DMS153 treated with DMSO at 0.1 percent for 48 hours (cell line): ENCODE measurements around the gene AFDN.

Experiments
- DNase-seq: peaks from one replicate; lab custom pipeline; 2025; ENCODE audit not compliant: unreplicated experiment; lab: John Stamatoyannopoulos, UW

The AFDN gene

DNA sequence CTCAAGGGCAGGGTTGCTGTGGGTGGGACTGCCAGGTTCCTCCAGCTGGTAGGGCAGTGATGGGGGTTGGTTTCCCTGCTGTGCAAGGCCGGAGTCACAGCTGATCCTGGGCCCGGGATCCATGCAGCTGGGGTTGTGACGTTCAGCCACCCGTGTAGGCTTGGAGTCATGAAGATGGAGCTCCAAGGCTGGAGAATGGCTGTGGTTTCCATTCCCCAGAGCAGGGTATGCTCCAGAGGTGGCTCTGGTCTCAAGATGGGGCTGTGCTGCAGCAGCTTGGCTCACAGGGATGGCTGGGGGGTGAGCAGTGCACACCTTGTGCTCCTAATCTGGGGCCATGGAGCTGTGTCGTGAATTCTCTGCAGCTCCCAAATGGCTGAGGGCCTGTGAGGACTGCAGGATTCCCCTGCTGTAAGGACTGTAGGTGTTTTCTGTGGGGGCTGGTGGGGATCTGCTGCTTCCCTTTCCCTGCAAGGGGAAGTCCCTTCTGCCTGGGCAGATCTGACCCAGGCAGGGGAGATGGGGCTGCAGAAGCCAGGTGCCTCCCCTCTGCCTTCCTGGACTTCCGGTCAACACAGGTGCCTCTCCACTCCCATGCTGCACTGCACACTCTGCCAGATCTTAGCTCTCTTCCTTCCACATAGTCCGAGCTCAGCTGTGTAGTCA is 186.7 kb downstream of the AFDN start:
- DNase-seq = no peak

DNA sequence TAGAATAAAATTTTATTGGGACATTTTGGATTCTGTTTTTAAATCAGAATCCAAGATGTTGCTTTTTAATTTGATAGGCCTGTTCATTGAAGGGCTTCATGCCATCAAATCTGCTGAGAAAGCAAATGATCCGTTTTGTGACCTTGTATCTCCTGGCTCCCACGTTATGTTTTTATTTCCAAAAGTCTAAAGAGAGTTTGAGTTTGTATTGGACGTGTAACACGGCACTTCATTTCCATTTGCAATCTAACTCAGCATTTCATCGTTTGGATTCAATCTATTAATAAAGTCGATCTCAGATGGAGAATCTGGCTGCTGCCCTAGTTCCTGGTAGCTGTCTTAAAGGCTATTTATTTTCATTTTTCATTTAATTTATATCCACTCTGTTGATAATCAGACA is 187.7 kb downstream of the AFDN start:
- no peak for DNase-seq

DNA sequence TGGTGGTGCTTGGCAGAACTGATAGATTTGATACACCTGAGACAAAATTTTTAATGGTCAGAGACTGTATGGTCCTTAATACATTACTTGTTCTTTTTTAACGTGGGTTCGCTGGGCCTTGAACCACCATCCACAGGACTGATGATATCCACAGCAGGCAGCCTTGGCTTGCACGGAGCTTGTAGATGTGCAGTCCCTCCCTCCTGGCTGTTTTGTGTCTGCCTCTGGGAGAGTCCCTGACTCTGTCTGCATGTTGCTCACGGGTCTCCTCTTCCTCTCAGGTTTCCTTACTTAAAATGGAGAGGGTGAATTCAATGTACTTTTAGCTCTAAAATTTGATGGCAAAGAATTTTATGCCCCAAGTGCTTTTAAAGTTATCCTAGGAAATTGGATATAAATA is 188.3 kb downstream of the AFDN start:
- no peak for DNase-seq

DNA sequence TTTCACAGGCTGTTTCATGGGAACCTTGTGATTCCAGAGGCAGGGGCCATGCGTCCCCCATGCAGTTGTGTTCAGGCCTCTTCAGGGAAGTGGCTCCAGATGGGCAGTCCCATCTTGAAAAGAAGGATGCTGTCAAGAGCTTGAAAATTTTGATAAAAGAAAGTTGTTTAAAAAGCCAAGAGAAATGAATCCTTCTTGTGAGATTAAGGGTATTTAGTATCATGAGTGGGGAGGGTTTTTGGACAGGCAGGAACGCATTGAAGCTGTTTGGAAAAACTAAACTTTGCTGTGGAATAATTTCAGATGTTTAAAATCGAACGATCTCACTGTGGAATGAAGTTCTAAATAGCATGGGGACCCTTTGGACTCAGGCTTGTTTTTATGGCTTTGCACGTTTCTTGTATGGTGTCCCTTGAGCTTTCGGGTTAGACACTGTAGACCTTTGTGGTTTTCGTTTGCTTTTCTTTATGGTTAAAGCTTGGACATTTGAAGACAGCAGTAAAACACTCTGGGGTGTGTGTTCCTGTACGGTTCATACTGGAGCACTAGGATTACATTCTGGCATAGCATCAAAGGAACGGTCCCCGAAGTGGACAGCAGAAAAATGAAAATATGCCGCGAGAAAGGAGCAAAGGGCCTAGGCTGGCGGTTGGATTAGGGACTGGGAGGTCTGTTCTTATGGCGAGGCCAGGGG is 188.9 kb downstream of the AFDN start:
- no peak for DNase-seq

DNA sequence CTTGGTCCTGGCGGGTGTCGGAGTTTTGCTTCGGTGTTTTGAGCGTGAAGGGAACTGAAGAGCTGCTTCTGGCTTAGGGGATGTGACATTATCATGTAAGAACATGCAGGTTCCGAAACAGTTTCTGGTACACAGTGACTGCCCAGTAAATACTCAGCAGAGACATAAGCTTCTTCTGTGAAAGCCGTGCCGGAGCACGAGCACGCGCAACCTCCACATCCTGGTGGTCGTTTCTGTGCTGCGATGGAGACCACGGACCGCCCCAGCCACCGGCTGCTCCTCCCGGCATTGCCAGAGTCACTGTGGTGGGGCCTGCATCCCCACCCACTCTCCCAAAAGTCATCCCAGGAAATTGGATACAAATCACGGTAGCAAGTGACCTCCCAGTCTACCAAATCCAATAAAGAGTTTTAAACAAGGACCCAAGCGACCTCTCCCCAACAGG is 189.5 kb downstream of the AFDN start:
- no peak for DNase-seq

DNA sequence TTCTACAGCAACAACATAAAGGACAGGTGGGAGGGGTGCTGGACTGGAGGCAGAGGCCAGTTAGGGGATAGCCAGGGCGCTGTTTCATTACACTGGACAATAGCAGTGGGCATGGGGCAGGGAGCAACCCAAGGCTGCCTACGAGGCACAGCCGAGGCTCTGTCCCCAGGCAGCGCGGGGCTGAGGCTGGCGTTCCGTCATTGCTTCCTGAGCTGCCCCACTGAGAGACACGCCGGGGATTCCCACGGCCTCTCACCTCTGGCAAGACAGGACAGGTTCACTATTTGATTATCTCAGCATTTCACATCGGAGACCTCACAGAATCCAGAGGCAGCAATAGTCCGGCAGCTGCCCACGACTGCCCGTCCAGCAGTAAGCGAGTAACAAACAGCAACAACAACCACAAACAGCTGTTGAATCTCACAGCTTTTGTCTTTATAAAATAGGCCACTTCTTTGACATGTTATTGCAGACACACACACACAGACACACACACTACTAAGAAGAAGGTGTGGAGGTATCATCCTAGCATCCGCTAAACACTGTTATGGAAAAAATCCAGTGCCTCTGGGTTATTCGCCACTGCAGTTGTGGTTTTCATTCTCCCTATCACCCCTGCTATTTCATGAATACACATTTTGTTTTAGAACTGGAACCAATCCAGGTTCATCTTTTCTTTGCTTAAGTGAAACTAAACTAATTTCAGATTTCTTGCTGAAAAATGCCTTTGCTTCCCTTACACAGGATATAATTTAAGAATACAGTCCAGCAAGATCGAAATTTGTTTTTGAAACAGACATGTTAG is 190.2 kb downstream of the AFDN start:
- DNase-seq = no peak

DNA sequence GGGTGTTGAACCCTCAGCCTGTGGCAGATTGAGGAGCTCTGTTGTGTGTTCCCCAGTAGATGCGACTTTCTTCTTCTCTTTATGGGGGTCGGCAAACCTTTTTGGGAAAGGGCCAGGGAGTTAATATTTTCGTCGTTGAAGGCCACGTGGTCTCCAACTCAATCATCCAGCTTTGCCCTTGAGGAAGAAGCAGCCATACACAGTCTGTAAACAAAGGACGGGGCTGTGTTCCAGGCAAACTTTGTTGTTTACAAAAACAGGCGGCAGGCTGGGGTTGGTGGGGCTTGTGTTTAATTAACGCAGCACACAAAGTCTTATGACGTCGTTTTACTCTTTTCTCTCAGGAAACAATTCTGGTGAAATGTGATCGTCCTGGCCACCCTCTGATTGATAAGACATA is 190.9 kb downstream of the AFDN start:
- no peak for DNase-seq

DNA sequence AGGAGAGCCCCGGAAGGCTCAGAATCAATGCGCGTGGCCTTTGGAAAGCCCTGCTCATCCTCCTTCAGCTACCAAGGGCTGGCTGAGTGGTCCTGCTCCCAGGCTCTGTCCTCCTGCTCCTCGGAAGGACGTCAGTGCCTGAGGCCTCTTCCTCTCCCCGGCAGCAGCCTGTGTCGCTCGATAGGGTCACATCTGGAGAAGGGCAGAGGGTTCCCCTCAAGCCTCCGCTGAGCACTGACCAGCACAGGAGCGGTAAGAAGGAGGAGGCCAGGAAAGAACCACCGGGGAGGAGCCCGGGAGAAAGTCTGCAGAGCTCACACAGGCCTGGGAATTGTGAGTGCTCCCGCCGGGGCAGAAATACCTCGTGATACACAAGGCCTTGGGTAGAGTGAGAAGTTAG is 192.0 kb downstream of the AFDN start:
- DNase-seq = no peak

DNA sequence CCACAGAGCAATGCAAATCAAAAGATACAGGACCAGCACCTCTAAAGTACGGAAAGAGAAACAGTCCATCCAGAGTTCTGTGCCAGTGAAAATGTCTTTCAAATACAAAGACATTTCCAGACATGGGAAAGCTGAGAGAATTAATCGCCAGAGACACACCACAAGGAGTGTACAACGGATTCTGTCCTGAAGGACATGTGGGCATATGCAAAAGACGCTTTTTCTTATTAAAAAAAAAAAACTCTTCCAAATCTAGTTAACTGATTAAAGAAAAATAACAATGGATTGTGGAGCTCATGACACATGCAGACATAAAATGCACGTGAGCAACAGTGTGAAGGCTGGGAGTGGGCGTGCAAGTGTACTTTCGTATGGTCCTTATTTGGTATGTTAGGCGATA is 193.5 kb downstream of the AFDN start:
- DNase-seq = no peak

DNA sequence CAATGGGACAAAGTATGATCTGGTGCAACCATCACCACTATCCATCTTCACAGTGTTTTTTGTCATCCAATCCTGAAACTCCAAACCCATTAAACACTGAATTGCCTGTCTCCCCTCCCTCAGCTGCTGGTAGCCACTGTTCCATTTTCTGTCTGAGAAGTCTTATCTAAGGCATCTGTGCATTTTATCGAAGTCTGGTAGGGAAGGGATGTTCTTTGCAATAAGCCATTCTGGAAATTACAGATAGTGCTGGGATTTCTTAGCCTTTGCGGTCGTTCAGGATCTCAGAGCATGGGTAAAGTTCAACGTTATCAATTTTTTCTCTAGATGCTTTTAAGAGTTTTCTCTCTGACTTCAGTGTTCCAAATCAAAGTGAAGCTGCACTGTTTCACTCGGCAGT is 194.9 kb downstream of the AFDN start:
- no peak for DNase-seq
